Activated T-cell treated with anti-CD3 and anti-CD28 coated beads, Interleukin-2, amount 50 U/mL, for 72 hours (primary cell): ENCODE results near the gene MPG. TPM values are rescaled to one million over a fixed set of nuclear protein-coding genes. Genes with fewer than 3 reads are reported as not detected.

Experiments
- ATAC-seq, 2 donors: fragments of 150-1000 bp; cut with Tn5 transposase; replicated peaks in 1 of 2; 2 replicates each; pipeline ENCODE4 v1.10.0; 2021; ENCODE audit warnings: moderate library complexity in 2 of 2, mild to moderate bottlenecking in 1 of 2
- DNase-seq, 2 donors: peaks; one replicate each; pipeline ENCODE4 v3.0.0; 2021 to 2022; ENCODE audit warnings: mixed read lengths in 1 of 2
- H3K27ac Mint-ChIP-seq: one replicate; pipeline ENCODE4 v1.8.0; 2022; ENCODE audit warnings: mild to moderate bottlenecking, moderate library complexity, mixed read lengths
- H3K27me3 Mint-ChIP-seq: one replicate; pipeline ENCODE4 v1.8.0; 2022; ENCODE audit warnings: low read depth, mixed read lengths
- H3K36me3 Mint-ChIP-seq, 2 donors: one replicate each; pipeline ENCODE4 v1.8.0; 2022; ENCODE audit warnings: mixed read lengths in 2 of 2, mild to moderate bottlenecking in 1 of 2; ENCODE audit not compliant: insufficient read depth in 2 of 2
- H3K4me1 Mint-ChIP-seq: one replicate; pipeline ENCODE4 v1.8.0; 2022; ENCODE audit warnings: low read depth, mixed read lengths
- H3K4me3 Mint-ChIP-seq, 2 donors: one replicate each; pipeline ENCODE4 v1.8.0; 2022; ENCODE audit warnings: mild to moderate bottlenecking in 2 of 2, mixed read lengths in 2 of 2, moderate library complexity in 2 of 2
- H3K9me3 Mint-ChIP-seq, 2 donors: one replicate each; pipeline ENCODE4 v1.8.0; 2022; ENCODE audit warnings: mixed read lengths in 2 of 2
- total RNA-seq, 2 donors: library from RNA; stranded (reverse); gene quantifications; one replicate each; pipeline ENCODE4 v1.2.3, GENCODE V29; 2022

The MPG gene
- total RNA-seq, 2 donors from 2014 or later: 49.6 to 50.5 TPM

DNA sequence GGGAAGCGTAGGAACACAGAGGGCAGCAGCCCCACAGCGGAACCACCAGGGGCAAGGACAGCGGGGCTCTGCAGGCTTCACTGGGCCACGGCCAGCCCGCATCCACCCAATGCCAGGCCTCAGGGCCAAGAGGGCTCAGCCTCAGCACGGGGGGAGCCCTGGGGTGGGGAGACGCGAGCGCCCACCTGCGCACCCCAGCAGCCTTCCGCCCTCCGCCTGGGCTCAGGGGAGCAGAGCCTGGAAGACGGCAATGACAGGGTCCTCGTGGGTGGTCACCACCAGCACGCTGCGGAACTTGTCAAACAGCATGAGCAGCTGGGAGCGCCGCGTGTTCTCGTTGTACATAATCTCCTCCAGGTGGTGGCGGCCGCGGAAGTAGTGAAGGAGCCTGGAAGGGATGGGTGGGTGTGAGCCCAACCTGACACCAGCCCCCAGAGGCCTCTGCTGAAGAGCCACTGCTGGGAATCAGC lies 8.5 kb downstream of the MPG start:
- Mint-ChIP-seq H3K4me3 (no peak overlapping the region), H3K27me3 (no peaks in the 10 kb centered on the region), H3K36me3 (peaks cover 2 to 11% of the 10 kb centered on the region in 2 donors), H3K4me1 (peaks cover 20% of the 10 kb centered on the region), H3K9me3 (no peaks in the 10 kb centered on the region), H3K27ac (no peak overlapping the region)
- DNase-seq (no peak), ATAC-seq (no peak)

DNA sequence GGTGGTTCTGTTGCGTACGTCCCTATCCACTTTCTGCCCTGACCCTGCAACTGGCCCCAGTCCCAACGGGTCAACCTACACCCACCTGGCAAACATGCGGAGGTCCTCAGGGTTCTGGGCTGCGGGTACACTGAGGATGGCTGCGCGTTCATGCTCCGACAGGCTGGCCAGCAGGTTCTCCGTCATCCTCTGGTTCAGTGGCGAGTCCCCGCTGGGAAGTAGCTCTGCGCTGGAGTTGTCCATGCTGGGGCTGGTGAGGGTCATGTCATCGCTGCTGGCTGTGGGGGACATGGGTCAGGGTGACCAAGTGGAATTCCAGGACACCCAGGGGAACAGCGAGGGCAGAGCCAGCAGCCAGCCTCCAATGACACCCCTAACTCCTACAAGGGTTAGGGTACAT lies 10.6 kb downstream of the MPG start:
- no peaks in the 10 kb centered on the region for H3K27me3 Mint-ChIP-seq
- DNase-seq (no peak), ATAC-seq (no peak)
- H3K4me3 Mint-ChIP-seq: no peak overlapping the region
- peaks cover 18% of the 10 kb centered on the region for H3K4me1 Mint-ChIP-seq
- peaks cover 2 to 11% of the 10 kb centered on the region in 2 donors for H3K36me3 Mint-ChIP-seq
- H3K9me3 Mint-ChIP-seq: no peaks in the 10 kb centered on the region
- H3K27ac Mint-ChIP-seq: no peak overlapping the region

- Mint-ChIP-seq H3K27ac (no peak overlapping the region), H3K4me3 (no peak overlapping the region), H3K36me3 (peaks cover 2 to 7% of the 10 kb centered on the region in 2 donors), H3K4me1 (peaks cover 7% of the 10 kb centered on the region), H3K9me3 (no peaks in the 10 kb centered on the region), H3K27me3 (no peaks in the 10 kb centered on the region)
- DNase-seq: no peak
- ATAC-seq: no peak
Observed at GRCh38 chr16:89391-90302, 11.6 kb downstream of the MPG start.

DNA sequence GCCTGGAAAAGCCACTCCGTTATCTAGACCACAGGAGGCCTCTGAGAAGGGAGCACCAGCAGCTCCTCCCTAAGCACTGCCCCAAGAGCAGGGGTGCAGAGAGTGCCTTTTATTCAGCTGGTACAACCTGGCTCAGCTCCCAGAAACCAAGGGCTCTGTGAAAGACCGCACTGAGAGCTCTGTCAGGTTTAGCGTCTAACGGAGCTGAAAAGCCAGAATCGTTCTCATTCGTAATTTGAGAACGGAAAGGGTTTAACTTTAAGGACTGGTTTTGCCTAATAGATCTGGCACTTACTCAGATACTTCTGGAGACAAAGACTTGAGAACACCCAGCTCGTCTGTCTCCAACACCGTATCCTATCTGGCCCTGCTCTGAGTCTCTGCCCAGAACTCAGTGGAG lies 13.5 kb downstream of the MPG start:
- Mint-ChIP-seq H3K27me3 (no peaks in the 10 kb centered on the region), H3K4me1 (no peaks in the 10 kb centered on the region), H3K4me3 (no peak overlapping the region), H3K36me3 (peaks cover 0 to 3% of the 10 kb centered on the region in 2 donors), H3K9me3 (no peaks in the 10 kb centered on the region), H3K27ac (no peak overlapping the region)
- no peak for ATAC-seq
- DNase-seq: no peak

DNA sequence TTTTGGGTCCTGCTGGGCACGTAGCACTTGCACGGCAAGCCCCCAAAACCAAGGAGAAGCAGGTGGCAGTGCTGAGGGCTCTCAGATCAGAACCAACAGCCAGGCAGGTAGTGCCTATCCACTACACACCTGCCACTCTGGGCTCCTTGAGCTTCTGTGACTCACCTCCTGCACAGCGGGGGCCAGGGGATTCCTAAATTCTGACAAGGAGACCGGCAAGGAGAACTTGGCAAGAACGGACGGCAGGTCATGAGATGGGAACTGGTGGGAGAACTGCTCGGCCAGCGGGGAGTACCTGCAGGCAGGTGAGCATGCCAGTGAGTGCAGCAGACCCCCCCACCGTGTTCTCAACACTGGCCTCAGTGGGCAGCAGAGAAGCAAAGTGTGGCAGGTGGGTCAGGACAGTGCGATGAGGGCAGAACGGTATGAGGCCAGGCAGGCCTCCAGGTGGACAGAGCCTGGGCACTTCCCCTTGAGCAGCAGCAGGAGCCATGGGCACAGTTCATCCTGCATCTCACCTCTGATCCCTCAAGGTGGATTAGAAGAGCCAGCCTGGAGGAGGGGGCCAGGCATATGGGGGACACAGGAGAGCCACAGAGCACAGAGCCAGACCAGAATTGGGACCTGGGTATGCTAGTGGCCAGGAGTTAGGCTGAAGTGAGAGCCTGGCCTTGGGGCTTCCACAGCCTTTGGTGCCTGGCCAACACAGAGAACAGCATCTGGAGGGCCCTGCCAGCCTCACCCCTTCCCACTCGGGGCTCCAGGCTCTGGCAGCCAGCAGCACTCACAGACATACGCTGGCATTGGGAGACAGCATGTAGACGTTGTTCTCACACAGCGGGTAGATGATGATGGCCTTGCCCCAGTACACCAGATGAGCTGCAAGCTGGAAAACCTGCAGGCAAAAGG lies 14.7 kb downstream of the MPG start:
- peaks cover 0 to 2% of the 10 kb centered on the region in 2 donors for H3K36me3 Mint-ChIP-seq
- no peak overlapping the region for H3K4me3 Mint-ChIP-seq
- H3K27me3 Mint-ChIP-seq: no peaks in the 10 kb centered on the region
- DNase-seq (no peak), ATAC-seq (no peak)
- H3K4me1 Mint-ChIP-seq: no peaks in the 10 kb centered on the region
- no peaks in the 10 kb centered on the region for H3K9me3 Mint-ChIP-seq
- no peak overlapping the region for H3K27ac Mint-ChIP-seq

- DNase-seq (no peak), ATAC-seq (no peak)
- Mint-ChIP-seq H3K4me1 (no peaks in the 10 kb centered on the region), H3K27me3 (no peaks in the 10 kb centered on the region), H3K27ac (no peak overlapping the region), H3K36me3 (peaks cover 0 to 2% of the 10 kb centered on the region in 2 donors), H3K4me3 (no peak overlapping the region), H3K9me3 (no peaks in the 10 kb centered on the region)
Observed at GRCh38 chr16:94918-95265, 16.9 kb downstream of the MPG start.

- Mint-ChIP-seq H3K4me1 (no peaks in the 10 kb centered on the region), H3K4me3 (no peak overlapping the region), H3K9me3 (no peaks in the 10 kb centered on the region), H3K27ac (no peak overlapping the region), H3K36me3 (peaks cover 0 to 2% of the 10 kb centered on the region in 2 donors), H3K27me3 (no peaks in the 10 kb centered on the region)
- ATAC-seq: peak; percentile 96 to 97
- peak; percentile 91 to 94 for DNase-seq
Observed at GRCh38 chr16:96935-97381, 18.9 kb downstream of the MPG start.

GRCh38 chr16:97822-98221 lies 19.8 kb downstream of the MPG start:
- Mint-ChIP-seq H3K27me3 (no peaks in the 10 kb centered on the region), H3K4me1 (no peaks in the 10 kb centered on the region)
- no peak for DNase-seq

GRCh38 chr16:100989-101388 lies 23.0 kb downstream of the MPG start:
- H3K27ac Mint-ChIP-seq: no peak overlapping the region
- no peaks in the 10 kb centered on the region for H3K4me1 Mint-ChIP-seq
- no peaks in the 10 kb centered on the region for H3K9me3 Mint-ChIP-seq
- DNase-seq (no peak), ATAC-seq (no peak)
- no peak overlapping the region for H3K4me3 Mint-ChIP-seq
- H3K36me3 Mint-ChIP-seq: peaks cover 0 to 4% of the 10 kb centered on the region in 2 donors
- no peaks in the 10 kb centered on the region for H3K27me3 Mint-ChIP-seq

More at GRCh38 chr16:97822-98221, 19.8 kb downstream of the MPG start:
- Mint-ChIP-seq H3K27ac (no peak overlapping the region), H3K9me3 (no peaks in the 10 kb centered on the region), H3K36me3 (peaks cover 0 to 4% of the 10 kb centered on the region in 2 donors), H3K4me3 (no peak overlapping the region)
- no peak for ATAC-seq

DNA sequence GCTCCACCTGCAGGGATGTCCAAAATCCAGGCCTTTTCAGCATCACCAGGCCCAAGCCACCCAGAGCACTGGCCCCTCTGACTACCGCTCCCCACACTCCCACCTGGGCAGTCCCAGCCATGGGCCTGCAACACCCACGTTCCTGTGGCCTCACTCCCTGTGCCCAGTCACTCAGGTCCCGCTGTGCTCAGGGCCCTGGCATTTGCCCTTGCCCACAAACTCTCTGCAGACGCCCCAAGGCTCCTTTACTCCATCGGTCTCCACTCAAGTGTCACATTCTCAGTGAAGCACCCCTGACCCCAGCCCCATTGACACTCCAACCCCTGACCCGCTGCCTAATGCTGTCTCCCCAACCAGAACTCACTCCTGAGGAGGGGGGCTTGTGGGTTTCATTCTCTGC lies 23.6 kb downstream of the MPG start:
- ATAC-seq: no peak
- Mint-ChIP-seq H3K4me3 (no peak overlapping the region), H3K27me3 (no peaks in the 10 kb centered on the region), H3K9me3 (no peaks in the 10 kb centered on the region), H3K27ac (no peak overlapping the region), H3K36me3 (peaks cover 0 to 4% of the 10 kb centered on the region in 2 donors), H3K4me1 (no peaks in the 10 kb centered on the region)
- no peak for DNase-seq

DNA sequence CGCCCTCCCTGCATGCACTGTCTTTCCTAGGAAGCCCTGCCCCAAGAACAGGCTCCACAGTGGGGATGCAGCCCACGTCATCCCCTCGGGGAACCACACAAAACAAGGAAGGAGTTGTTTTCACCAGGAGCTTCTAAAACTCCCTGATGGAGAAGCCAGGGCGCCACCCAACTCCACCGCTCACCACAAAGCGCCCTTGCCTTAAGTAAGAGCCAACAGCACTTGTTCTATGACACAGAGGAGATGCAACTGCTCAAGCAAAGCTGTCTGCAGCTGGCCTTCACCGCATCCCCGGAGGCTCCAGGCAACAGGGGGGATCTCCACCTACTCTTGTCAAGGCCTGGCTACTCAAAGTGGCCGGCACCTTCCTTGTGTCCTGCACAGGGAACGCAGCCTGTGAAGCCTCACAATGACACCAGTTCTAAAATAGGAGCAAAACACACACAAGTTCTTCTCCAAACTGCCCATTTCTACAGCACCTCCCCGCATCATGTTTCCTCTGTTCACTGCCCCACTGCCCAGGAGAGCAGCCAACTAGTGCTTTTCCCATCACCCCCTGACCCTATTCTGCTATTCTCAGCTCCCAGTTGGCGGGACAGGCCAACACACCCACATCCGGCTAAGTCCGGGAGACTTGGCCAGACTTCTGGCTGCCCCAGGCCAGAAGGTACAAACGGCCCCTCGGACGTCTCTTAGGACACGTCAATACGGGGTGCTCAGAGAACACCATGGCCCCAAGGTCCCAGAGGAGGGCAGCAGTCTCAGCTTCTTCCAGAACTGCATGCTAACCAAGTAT lies 24.2 kb downstream of the MPG start:
- ATAC-seq (no peak), DNase-seq (no peak)
- Mint-ChIP-seq H3K4me1 (no peaks in the 10 kb centered on the region), H3K27ac (no peak overlapping the region), H3K9me3 (no peaks in the 10 kb centered on the region), H3K27me3 (no peaks in the 10 kb centered on the region), H3K4me3 (no peak overlapping the region), H3K36me3 (peaks cover 0 to 4% of the 10 kb centered on the region in 2 donors)

- Mint-ChIP-seq H3K27me3 (no peaks in the 10 kb centered on the region), H3K4me3 (no peak overlapping the region), H3K9me3 (no peaks in the 10 kb centered on the region), H3K27ac (no peak overlapping the region), H3K4me1 (no peaks in the 10 kb centered on the region), H3K36me3 (peaks cover 0 to 3% of the 10 kb centered on the region in 2 donors)
- ATAC-seq: no peak
- no peak for DNase-seq
Observed at GRCh38 chr16:104355-104754, 26.3 kb downstream of the MPG start.
